T-cell (primary cell): ENCODE measurements around the gene ZBTB17. TPM values are rescaled to one million over a fixed set of nuclear protein-coding genes. Genes with fewer than 3 reads are reported as not detected.
"Not testable (repeated sequence)": the region's sequence is repeated elsewhere in the genome, so short reads cannot be mapped to it uniquely, and the experiment has no call there.

ENCODE experiments used
- ATAC-seq, 4 experiments: fragments of 200-7000 bp in 3 of 4; fragments of 150-1000 bp in 1 of 4; cut with Tn5 transposase; replicated peaks in 1 of 4; 1 replicate in 3 of 4; 2 replicates in 1 of 4; pipeline ENCODE4 v1.10.0; 2021; ENCODE audit warnings: moderate library complexity in 3 of 4, mild to moderate bottlenecking in 2 of 4, moderate number of reproducible peaks in 1 of 4
- CTCF ChIA-PET, 2 donors: fragments of 300-600 bp; sonication (Branson Sonifier 250); formaldehyde crosslinking; loops; one replicate each; lab custom pipeline; 2022; ENCODE audit warnings: antibody characterized with exemption in 2 of 2; lab: Charles Lee
- POLR2A ChIA-PET, 2 donors: fragments of 300-600 bp; sonication (Branson Sonifier 250); formaldehyde crosslinking; loops; one replicate each; lab custom pipeline; 2022; ENCODE audit warnings: antibody characterized with exemption in 2 of 2; lab: Charles Lee
- DNase-seq, 35 experiments: peaks; one replicate each; pipeline versions ENCODE4 v3.0.0 to v3.0.0-alpha.2; 2013 to 2023
- H3K27ac ChIP-seq: one replicate; pipeline ENCODE4 v1.5.1; 2013; ENCODE audit warnings: low read length
- H3K27me3 ChIP-seq, 2 experiments: replicated peaks in 1 of 2; 1 replicate in 1 of 2; 2 replicates in 1 of 2; pipeline versions ENCODE4 v1.6.1 to v1.7.0; 2013; ENCODE audit warnings: low read length in 1 of 2, mixed read lengths in 1 of 2; ENCODE audit not compliant: control insufficient read depth in 2 of 2, insufficient read depth in 2 of 2; ENCODE audit errors: extremely low read depth in 1 of 2
- H3K36me3 ChIP-seq, 2 donors: 1 replicate in 1 of 2; 2 replicates in 1 of 2; pipeline versions ENCODE4 v1.6.1 to v1.7.0; 2013; ENCODE audit warnings: low read length in 1 of 2; ENCODE audit not compliant: control insufficient read depth in 2 of 2, insufficient read depth in 1 of 2; ENCODE audit errors: extremely low read depth in 1 of 2
- H3K4me1 ChIP-seq, 2 experiments: 1 replicate in 1 of 2; 2 replicates in 1 of 2; pipeline versions ENCODE4 v1.6.1 to v1.7.0; 2013; ENCODE audit warnings: low read length in 2 of 2, mixed read lengths in 1 of 2; ENCODE audit not compliant: insufficient read depth in 2 of 2, control insufficient read depth in 1 of 2; ENCODE audit errors: extremely low read depth in 1 of 2
- H3K4me3 ChIP-seq, 2 donors: 1 replicate in 1 of 2; 2 replicates in 1 of 2; pipeline versions ENCODE4 v1.5.1 to v1.7.0; 2013; ENCODE audit warnings: mild to moderate bottlenecking in 2 of 2, low read length in 1 of 2, moderate library complexity in 1 of 2; ENCODE audit not compliant: control insufficient read depth in 1 of 2; ENCODE audit errors: extremely low read depth in 1 of 2
- H3K9me3 ChIP-seq: 2 replicates; pipeline ENCODE4 v1.7.0; 2013
- H3K27ac Mint-ChIP-seq, 2 donors: one replicate each; pipeline ENCODE4 v1.8.0; 2020 to 2021; ENCODE audit warnings: mild to moderate bottlenecking in 2 of 2, mixed read lengths in 2 of 2
- H3K27me3 Mint-ChIP-seq, 2 donors: one replicate each; pipeline ENCODE4 v1.8.0; 2021 to 2022; ENCODE audit warnings: mixed read lengths in 2 of 2
- H3K36me3 Mint-ChIP-seq: one replicate; pipeline ENCODE4 v1.8.0; 2021; ENCODE audit warnings: mixed read lengths
- H3K4me1 Mint-ChIP-seq, 3 donors: one replicate each; pipeline ENCODE4 v1.8.0; 2020 to 2022; ENCODE audit warnings: mixed read lengths in 3 of 3, mild to moderate bottlenecking in 1 of 3
- H3K4me3 Mint-ChIP-seq, 3 donors: one replicate each; pipeline ENCODE4 v1.8.0; 2020 to 2022; ENCODE audit warnings: mild to moderate bottlenecking in 3 of 3, mixed read lengths in 3 of 3, moderate library complexity in 3 of 3
- H3K9me3 Mint-ChIP-seq, 3 donors: one replicate each; pipeline ENCODE4 v1.8.0; 2020 to 2022; ENCODE audit warnings: mixed read lengths in 3 of 3
- WGBS: methylation state at CpG from one replicate; pipeline ENCODE4 v1.1.5; 2013; ENCODE audit warnings: missing lambda C conversion rate; ENCODE audit not compliant: insufficient coverage; 5-methylcytosine and 5-hydroxymethylcytosine counted together
- total RNA-seq, 35 experiments: library from RNA in 6 of 35; stranded (reverse) in 6 of 35; fragments of 120-200 nt in 1 of 35; gene quantifications; one replicate each; pipeline versions ENCODE4 v1.2.1 to v1.2.4 and lab custom pipeline; 2013 to 2026

The ZBTB17 gene
- 10 to 100 TPM; 66.6 to 82.6 (median 78.3) TPM for total RNA-seq
- total RNA-seq (2013): 34.3 TPM
- total RNA-seq (lab: John Stamatoyannopoulos, UW): 43.4 to 114 (median 70.3) reads per million in 29 experiments

- Mint-ChIP-seq H3K27me3 (peaks cover 0 to 1% of the 10 kb centered on the region in 2 donors), H3K27ac (peak within 1 kb of the TSS; percentile 90 to 93), H3K4me1 (peaks cover 40 to 44% (median 42%) of the 10 kb centered on the region in 3 donors), H3K9me3 (no peaks in the 10 kb centered on the region), H3K4me3 (peak within 1 kb of the TSS; percentile 87 to 94 (median 88)), H3K36me3 (peaks cover 18% of the 10 kb centered on the region)
- Histone ChIP-seq H3K36me3 (peaks cover 4 to 15% of the 10 kb centered on the region in 2 donors), H3K27ac (peak within 1 kb of the TSS; percentile 42), H3K4me3 (peak within 1 kb of the TSS; percentile 68), H3K9me3 (no peaks in the 10 kb centered on the region), H3K27me3 (peaks cover 0 to 6% of the 10 kb centered on the region in 2 experiments), H3K4me1 (peaks cover 5 to 23% of the 10 kb centered on the region in 2 experiments)
- WGBS: 4% methylated on average over 43 of the region's 47 CpGs
- POLR2A ChIA-PET: interaction anchor here in 1 of 2 donors (1.0 to 1.3 kb wide), 2 partner anchors 140 to 142 kb away, joined by 3 to 9 read pairs; no protein-coding TSS in a partner anchor
- ATAC-seq (peak; percentile 90 to 95 (median 92)), DNase-seq (peak; percentile 84 to 98 (median 93))
- CTCF ChIA-PET: interaction anchor here in 1 of 2 donors (1.0 kb wide), 3 partner anchors 27 to 143 kb away, joined by 4 to 5 read pairs (median 4); partner anchors contain the start of gene SPEN
These were observed at the start of gene ZBTB17 for GRCh38 chr1:15975805-15976680. ZBTB17 (minus strand) TSS chr1:15976101; CDS start chr1:15948495, 27,606 bp downstream.

GRCh38 chr1:16023050-16023653, 47.3 kb upstream of the ZBTB17 start:
- peaks cover 0 to 14% of the 10 kb centered on the region in 2 experiments for H3K4me1 ChIP-seq
- CTCF ChIA-PET: no interaction called here
- H3K36me3 Mint-ChIP-seq: no peaks in the 10 kb centered on the region
- peaks cover 2 to 8% (median 5%) of the 10 kb centered on the region in 3 donors for H3K4me1 Mint-ChIP-seq
- peaks cover 0 to 39% of the 10 kb centered on the region in 2 experiments for H3K27me3 ChIP-seq
- ATAC-seq (no peak), DNase-seq (no peak)
- no peaks in the 10 kb centered on the region for H3K9me3 Mint-ChIP-seq
- H3K27ac Mint-ChIP-seq: no peak overlapping the region
- no peak overlapping the region for H3K27ac ChIP-seq
- H3K36me3 ChIP-seq: no peaks in the 10 kb centered on the region
- no peak overlapping the region for H3K4me3 ChIP-seq
- no peak overlapping the region for H3K4me3 Mint-ChIP-seq
- POLR2A ChIA-PET: no interaction called here
- peaks cover under 1 to 13% of the 10 kb centered on the region in 2 donors for H3K27me3 Mint-ChIP-seq
- H3K9me3 ChIP-seq: no peaks in the 10 kb centered on the region
- 70% methylated on average over 7 of the region's 7 CpGs for WGBS

- Histone ChIP-seq H3K36me3 (no peaks in the 10 kb centered on the region), H3K27ac (no peak overlapping the region), H3K4me1 (peaks cover 0 to 12% of the 10 kb centered on the region in 2 experiments), H3K27me3 (peaks cover 0 to 33% of the 10 kb centered on the region in 2 experiments), H3K9me3 (no peaks in the 10 kb centered on the region), H3K4me3 (no peak overlapping the region)
- DNase-seq (no peak), ATAC-seq (no peak)
- 60% methylated on average over 1 of the region's 11 CpGs for WGBS
- CTCF ChIA-PET: no interaction called here
- Mint-ChIP-seq H3K27ac (no peak overlapping the region), H3K27me3 (peaks cover 0 to 7% of the 10 kb centered on the region in 2 donors), H3K36me3 (no peaks in the 10 kb centered on the region), H3K4me1 (peaks cover 0 to 5% (median 0%) of the 10 kb centered on the region in 3 donors), H3K4me3 (no peak overlapping the region), H3K9me3 (no peaks in the 10 kb centered on the region)
- POLR2A ChIA-PET: no interaction called here
These were observed 46.5 kb upstream of the ZBTB17 start for GRCh38 chr1:16022393-16022792.

- Histone ChIP-seq H3K27me3 (peaks cover 0 to 30% of the 10 kb centered on the region in 2 experiments), H3K4me1 (peaks cover 0 to 5% of the 10 kb centered on the region in 2 experiments), H3K4me3 (no peak within 1 kb of the TSS), H3K36me3 (no peaks in the 10 kb centered on the region), H3K9me3 (no peaks in the 10 kb centered on the region), H3K27ac (no peak within 1 kb of the TSS)
- no peak for DNase-seq
- no peak within 1 kb of the TSS for H3K4me3 Mint-ChIP-seq
- no peak within 1 kb of the TSS for H3K27ac Mint-ChIP-seq
- H3K4me1 Mint-ChIP-seq: peaks cover 0 to 1% (median 0%) of the 10 kb centered on the region in 3 donors
- POLR2A ChIA-PET: no interaction called here
- peaks cover 0 to 7% of the 10 kb centered on the region in 2 donors for H3K27me3 Mint-ChIP-seq
- no peaks in the 10 kb centered on the region for H3K36me3 Mint-ChIP-seq
- ATAC-seq: no peak
- WGBS: 94% methylated on average over 3 of the region's 6 CpGs
- no peaks in the 10 kb centered on the region for H3K9me3 Mint-ChIP-seq
- CTCF ChIA-PET: interaction anchor here in 1 of 2 donors (0.5 kb wide), 1 partner anchor 133 kb away, joined by 6 read pairs; no protein-coding TSS in a partner anchor
These were observed 45.8 kb upstream of the ZBTB17 start, which contains the start of gene CLCNKA for GRCh38 chr1:16021681-16022080. CLCNKA (plus strand) TSS chr1:16022036; CDS start chr1:16022620, 584 bp downstream.

GRCh38 chr1:16020878-16021277, 45.0 kb upstream of the ZBTB17 start:
- 47% methylated on average over 3 of the region's 9 CpGs for WGBS
- H3K4me1 Mint-ChIP-seq, H3K36me3 ChIP-seq, H3K9me3 Mint-ChIP-seq, H3K36me3 Mint-ChIP-seq, CTCF ChIA-PET, H3K27ac ChIP-seq, DNase-seq, H3K4me1 ChIP-seq, H3K9me3 ChIP-seq, ATAC-seq, H3K27ac Mint-ChIP-seq, H3K4me3 ChIP-seq, POLR2A ChIA-PET, H3K27me3 Mint-ChIP-seq, H3K4me3 Mint-ChIP-seq: not testable (repeated sequence)
- peaks cover 0 to 27% of the 10 kb centered on the region in 2 experiments for H3K27me3 ChIP-seq

- H3K27me3 Mint-ChIP-seq: peaks cover 0 to 13% of the 10 kb centered on the region in 2 donors
- ChIA-PET POLR2A (no interaction called here), CTCF (interaction anchor here in 1 of 2 donors (0.5 kb wide), 1 partner anchor 932 kb away, joined by 3 read pairs; no protein-coding TSS in a partner anchor)
- Histone ChIP-seq H3K4me1 (no peaks in the 10 kb centered on the region), H3K27ac (no peak overlapping the region), H3K27me3 (peaks cover 0 to 32% of the 10 kb centered on the region in 2 experiments), H3K4me3 (no peak overlapping the region), H3K36me3 (no peaks in the 10 kb centered on the region), H3K9me3 (no peaks in the 10 kb centered on the region)
- no peak for ATAC-seq
- no peaks in the 10 kb centered on the region for H3K36me3 Mint-ChIP-seq
- no peaks in the 10 kb centered on the region for H3K9me3 Mint-ChIP-seq
- H3K27ac Mint-ChIP-seq: no peak overlapping the region
- WGBS: 73% methylated on average over 2 of the region's 6 CpGs
- H3K4me1 Mint-ChIP-seq: no peaks in the 10 kb centered on the region
- no peak for DNase-seq
- H3K4me3 Mint-ChIP-seq: no peak overlapping the region
These were observed 44.4 kb upstream of the ZBTB17 start for GRCh38 chr1:16020325-16020724.
